SU-DHL-6 (cell line): Measurements from ENCODE around the gene NLRP6.

Experiments
- H2AFZ ChIP-seq: fragments of 200-600 bp; sonication (generic); 2 replicates; pipeline ENCODE4 v1.6.1; 2014; ENCODE audit warnings: low read depth, mild to moderate bottlenecking, moderate library complexity, mixed read lengths, antibody characterized with exemption, low read length; ENCODE audit not compliant: severe bottlenecking
- H3F3A ChIP-seq: fragments of 200-600 bp; shearing (Covaris generic); 2 replicates; pipeline ENCODE4 v1.6.0; 2016; ENCODE audit warnings: antibody characterized with exemption, mild to moderate bottlenecking; ENCODE audit not compliant: insufficient read depth
- H3K27ac ChIP-seq: fragments of 200-600 bp; sonication (generic); 2 replicates; pipeline ENCODE4 v1.5.1; 2016; ENCODE audit warnings: low read depth, mild to moderate bottlenecking, low read length, moderate library complexity, mixed read lengths
- H3K27me3 ChIP-seq: fragments of 200-600 bp; sonication (generic), shearing (Covaris generic); 2 replicates; pipeline ENCODE4 v1.6.0; 2014; ENCODE audit warnings: mild to moderate bottlenecking, low read length
- H3K36me3 ChIP-seq: fragments of 200-600 bp; sonication (generic); 2 replicates; pipeline ENCODE4 v1.6.1; 2014; ENCODE audit warnings: mild to moderate bottlenecking, low read length, mixed read lengths
- H3K4me2 ChIP-seq: fragments of 300-600, 200-600 bp; shearing (Covaris generic), sonication (generic); 2 replicates; pipeline ENCODE4 v1.6.0; 2014; ENCODE audit warnings: low read length, low read depth, mild to moderate bottlenecking; ENCODE audit not compliant: poor library complexity, severe bottlenecking
- H3K4me3 ChIP-seq: fragments of 200-600 bp; sonication (generic); 2 replicates; pipeline ENCODE4 v1.5.1; 2014; ENCODE audit warnings: antibody characterized with exemption, low read length, mild to moderate bottlenecking, mixed read lengths; ENCODE audit not compliant: insufficient read depth, poor library complexity, severe bottlenecking
- H3K79me2 ChIP-seq: fragments of 200-600 bp; sonication (generic); 2 replicates; pipeline ENCODE4 v1.6.1; 2014; ENCODE audit warnings: mild to moderate bottlenecking, low read length, moderate library complexity; ENCODE audit not compliant: insufficient read depth
- H3K9ac ChIP-seq: fragments of 200-600 bp; sonication (generic); 2 replicates; pipeline ENCODE4 v1.7.0; 2014; ENCODE audit warnings: mild to moderate bottlenecking, low read length
- H3K9me2 ChIP-seq: fragments of 200-600 bp; sonication (generic); replicated peaks from 2 replicates; pipeline ENCODE4 v1.6.1; 2014; ENCODE audit warnings: low read length; ENCODE audit not compliant: insufficient read depth
- H3K9me3 ChIP-seq: fragments of 200-600 bp; sonication (generic); 2 replicates; pipeline ENCODE4 v1.6.1; 2014; ENCODE audit warnings: low read length, mixed read lengths; ENCODE audit not compliant: insufficient read depth
- H4K20me1 ChIP-seq: fragments of 200-600 bp; sonication (generic); 2 replicates; pipeline ENCODE4 v1.6.1; 2014; ENCODE audit warnings: low read depth, mild to moderate bottlenecking, antibody characterized with exemption, low read length, moderate library complexity, mixed read lengths
- CTCF ChIP-seq: fragments of 200-600 bp; sonication (generic); IDR thresholded peaks from one replicate; pipeline ENCODE4 v1.5.1; 2017; ENCODE audit warnings: antibody characterized with exemption, mild to moderate bottlenecking, low read length, moderate library complexity; ENCODE audit not compliant: insufficient read depth, poor library complexity, severe bottlenecking
- EZH2phosphoT487 ChIP-seq: fragments of 200-600 bp; sonication (generic), shearing (Covaris generic); conservative IDR thresholded peaks from 2 replicates; pipeline ENCODE4 v1.6.1; 2018; ENCODE audit warnings: mild to moderate bottlenecking, antibody characterized with exemption, low read length, moderate library complexity, mixed read lengths

The NLRP6 gene

GRCh38 chr11:270451-271318, 7.5 kb upstream of the NLRP6 start:
- H4K20me1 ChIP-seq: no peaks in the 10 kb centered on the region
- H3K9ac ChIP-seq: no peak overlapping the region
- H3K27ac ChIP-seq: no peak overlapping the region
- no peak overlapping the region for H3K4me3 ChIP-seq
- H3K9me2 ChIP-seq: no peaks in the 10 kb centered on the region
- no peaks in the 10 kb centered on the region for H3K79me2 ChIP-seq
- no peaks in the 10 kb centered on the region for H3K27me3 ChIP-seq
- peaks cover 32% of the 10 kb centered on the region for H3F3A ChIP-seq
- no peaks in the 10 kb centered on the region for H3K9me3 ChIP-seq
- H3K36me3 ChIP-seq: no peaks in the 10 kb centered on the region
- TF ChIP-seq CTCF: no peak
- no peak for TF ChIP-seq EZH2phosphoT487
- H2AFZ ChIP-seq: no peak overlapping the region
- H3K4me2 ChIP-seq: peak overlapping the region; percentile 79

- Histone ChIP-seq H3K9ac (no peak overlapping the region), H4K20me1 (no peaks in the 10 kb centered on the region), H2AFZ (no peak overlapping the region), H3K9me2 (no peaks in the 10 kb centered on the region), H3K27me3 (no peaks in the 10 kb centered on the region), H3K9me3 (no peaks in the 10 kb centered on the region), H3K27ac (no peak overlapping the region), H3F3A (peaks cover 32% of the 10 kb centered on the region), H3K36me3 (no peaks in the 10 kb centered on the region), H3K4me3 (no peak overlapping the region), H3K4me2 (no peak overlapping the region), H3K79me2 (no peaks in the 10 kb centered on the region)
- TF ChIP-seq EZH2phosphoT487 (no peak), CTCF (no peak)
These were observed 6.9 kb upstream of the NLRP6 start for GRCh38 chr11:271319-271715.

- Histone ChIP-seq H3K79me2 (no peaks in the 10 kb centered on the region), H3K9me3 (no peaks in the 10 kb centered on the region), H3K27me3 (no peaks in the 10 kb centered on the region), H3K9ac (no peak overlapping the region), H3K27ac (no peak overlapping the region), H2AFZ (no peak overlapping the region), H3K4me2 (no peak overlapping the region), H3K9me2 (no peaks in the 10 kb centered on the region), H4K20me1 (no peaks in the 10 kb centered on the region), H3K4me3 (no peak overlapping the region), H3F3A (peaks cover 24% of the 10 kb centered on the region), H3K36me3 (no peaks in the 10 kb centered on the region)
- TF ChIP-seq CTCF (no peak), EZH2phosphoT487 (no peak)
These were observed 5.8 kb upstream of the NLRP6 start for GRCh38 chr11:272195-272930.
